Spleen (tissue), 11 donors: ENCODE measurements around the gene JMJD1C. TPM values are rescaled to one million over a fixed set of nuclear protein-coding genes. Genes with fewer than 3 reads are reported as not detected.

Source experiments
- DNase-seq: peaks from one replicate; pipeline ENCODE4 v3.0.0-alpha.2; 2020
- H3K27ac ChIP-seq, 8 donors: fragments of 200-600 bp; sonication (generic) in 7 of 8; 1 replicate in 4 of 8; 2 replicates in 4 of 8; pipeline versions ENCODE4 v1.5.0 to v1.8.0; 2016 to 2021; ENCODE audit warnings: inconsistent platforms in 4 of 8, mild to moderate bottlenecking in 4 of 8, moderate library complexity in 1 of 8
- H3K27me3 ChIP-seq, 7 donors: fragments of 200-600 bp; sonication (generic) in 6 of 7; replicated peaks in 1 of 7; 1 replicate in 4 of 7; 2 replicates in 3 of 7; pipeline versions ENCODE4 v1.5.0 to v1.8.0; 2016 to 2021; ENCODE audit warnings: inconsistent platforms in 3 of 7, mild to moderate bottlenecking in 1 of 7
- H3K36me3 ChIP-seq, 6 donors: fragments of 200-600 bp; sonication (generic) in 5 of 6; 1 replicate in 4 of 6; 2 replicates in 2 of 6; pipeline versions ENCODE4 v1.5.0 to v1.8.0; 2016 to 2021; ENCODE audit warnings: inconsistent platforms in 2 of 6
- H3K4me1 ChIP-seq, 6 donors: fragments of 200-600 bp; sonication (generic) in 5 of 6; 1 replicate in 3 of 6; 2 replicates in 3 of 6; pipeline versions ENCODE4 v1.5.0 to v1.8.0; 2016 to 2021; ENCODE audit warnings: inconsistent platforms in 3 of 6
- H3K4me3 ChIP-seq, 8 donors: fragments of 200-600 bp; sonication (generic) in 7 of 8; 1 replicate in 4 of 8; 2 replicates in 4 of 8; pipeline versions ENCODE4 v1.5.0 to v1.8.0; 2016 to 2021; ENCODE audit warnings: inconsistent platforms in 4 of 8, mild to moderate bottlenecking in 4 of 8, moderate library complexity in 2 of 8
- H3K9me3 ChIP-seq, 8 donors: fragments of 200-600 bp; sonication (generic) in 7 of 8; 1 replicate in 4 of 8; 2 replicates in 4 of 8; pipeline versions ENCODE4 v1.5.0 to v1.8.0; 2016 to 2021; ENCODE audit warnings: inconsistent platforms in 4 of 8
- CTCF ChIP-seq, 11 experiments: fragments of 200-600 bp in 7 of 11; fragments of 450-650 bp in 4 of 11; sonication (generic) in 4 of 11; IDR thresholded peaks in 8 of 11; conservative IDR thresholded peaks in 3 of 11; 1 replicate in 7 of 11; 2 replicates in 4 of 11; pipeline versions ENCODE4 v1.4.0 to v1.8.0; 2016 to 2021; ENCODE audit warnings: antibody characterized with exemption in 11 of 11, inconsistent platforms in 4 of 11, mild to moderate bottlenecking in 1 of 11
- POLR2A ChIP-seq, 3 donors: fragments of 450-650 bp; IDR thresholded peaks; one replicate each; pipeline ENCODE4 v1.5.1; 2017; ENCODE audit warnings: antibody characterized with exemption in 3 of 3, mild to moderate bottlenecking in 1 of 3
- POLR2AphosphoS5 ChIP-seq, 3 donors: sonication (generic); formaldehyde crosslinking; IDR thresholded peaks; one replicate each; pipeline ENCODE4 v1.5.1; 2017; ENCODE audit warnings: antibody characterized with exemption in 3 of 3
- WGBS, 5 donors: extraction: QIAGEN DNeasy Blood & Tissue Kit in 3 of 5; methylation state at CpG; one replicate each; pipeline versions ENCODE4 v1.1.5 to v1.1.7; 2013 to 2018; 5-methylcytosine and 5-hydroxymethylcytosine counted together
- intact Hi-C: fragments of 100-400 bp; cut with DNase I; formaldehyde crosslinking; loops from one replicate; pipeline ENCODE4 v1.15.0; 2023; ENCODE audit warnings: low total_unique reads
- polyA plus RNA-seq, 3 donors: library from polyadenylated mRNA; stranded (reverse); fragments of 200-250 nt; gene quantifications; one replicate each; pipeline ENCODE4 v1.2.1, GENCODE V29; 2013
- total RNA-seq, 7 donors: library from RNA; depleted of rRNA in 3 of 7; stranded (reverse); fragments of >200 nt in 3 of 7; fragmentation: NEBNext Ultra II Directional in 4 of 7; extraction: Animal tissue kit (Norgen Biotek cat#: 25700) in 4 of 7; gene quantifications; one replicate each; pipeline versions ENCODE4 v1.1.0 to v1.2.1, GENCODE V29; 2016 to 2021
- donor health status: healthy with polysubstance abuse.
- donor health status: DM: no; HTN: no; CAD: no; lungs with moderate emphysema.
- donor health status: DM: no; HTN: no; CAD: no.
- donor health status: Bipolar disorder and iron deficiency.
- donor health status: healthy.
- donor health status: DM: no; HTN: no; CAD: no.
- donor health status: DM: yes; HTN: yes; CAD: no.

JMJD1C gene
- total and polyA plus RNA-seq, 10 donors, result 54.3 to 272 (median 137) TPM

GRCh38 chr10:63267414-63268148 is 198.2 kb downstream of the JMJD1C start:
- TF ChIP-seq POLR2A (IDR thresholded peaks at IDR 0.05) (no peak), CTCF (IDR thresholded peaks at IDR 0.05 in 8 of 11, conservative IDR thresholded peaks at IDR 0.05 in 3 of 11) (no peak), POLR2AphosphoS5 (IDR thresholded peaks at IDR 0.05) (peak in 1 of 3 donors; percentile 18)
- Histone ChIP-seq H3K4me3 (peak overlapping the region; percentile 41 to 73 (median 51)), H3K27ac (peak overlapping the region; percentile 93 to 98 (median 97)), H3K4me1 (peaks cover 15 to 62% (median 35%) of the 10 kb centered on the region in 6 donors), H3K27me3 (no peaks in the 10 kb centered on the region), H3K36me3 (no peaks in the 10 kb centered on the region), H3K9me3 (no peaks in the 10 kb centered on the region)
- intact Hi-C loops, result no loop called here
- 0 to 1% (median 0%) methylated on average over 6 of the region's 6 CpGs for WGBS, 5 donors
- DNase-seq, result no peak

- DNase-seq, result no peak
- TF ChIP-seq CTCF (IDR thresholded peaks at IDR 0.05 in 8 of 11, conservative IDR thresholded peaks at IDR 0.05 in 3 of 11) (no peak), POLR2A (IDR thresholded peaks at IDR 0.05) (no peak), POLR2AphosphoS5 (IDR thresholded peaks at IDR 0.05) (no peak)
- no peaks in the 10 kb centered on the region for H3K9me3 ChIP-seq
- WGBS, 5 donors, result 1 to 4% (median 3%) methylated on average over 6 of the region's 6 CpGs
- intact Hi-C loops, result no loop called here
- peak overlapping the region; percentile 93 to 98 (median 97) for H3K27ac ChIP-seq
- H3K4me3 ChIP-seq, result peak overlapping the region; percentile 41 to 73 (median 51)
- no peaks in the 10 kb centered on the region for H3K27me3 ChIP-seq
- H3K4me1 ChIP-seq, result peaks cover 25 to 70% (median 44%) of the 10 kb centered on the region in 6 donors
- H3K36me3 ChIP-seq, result no peaks in the 10 kb centered on the region
Measured at GRCh38 chr10:63266391-63267316, 199.1 kb downstream of the JMJD1C start.

- peaks cover 34 to 75% (median 53%) of the 10 kb centered on the region in 6 donors for H3K4me1 ChIP-seq
- H3K4me3 ChIP-seq, result peak overlapping the region; percentile 41 to 73 (median 51)
- DNase-seq, result no peak
- intact Hi-C loops, result no loop called here
- TF ChIP-seq CTCF (IDR thresholded peaks at IDR 0.05 in 8 of 11, conservative IDR thresholded peaks at IDR 0.05 in 3 of 11), result no peak
- no peak for TF ChIP-seq POLR2A (IDR thresholded peaks at IDR 0.05)
- no peak for TF ChIP-seq POLR2AphosphoS5 (IDR thresholded peaks at IDR 0.05)
- H3K9me3 ChIP-seq, result no peaks in the 10 kb centered on the region
- 3 to 10% (median 6%) methylated on average over 2 of the region's 2 CpGs for WGBS, 5 donors
- no peaks in the 10 kb centered on the region for H3K27me3 ChIP-seq
- H3K36me3 ChIP-seq, result peaks cover 0 to 6% (median 0%) of the 10 kb centered on the region in 6 donors
- peak overlapping the region; percentile 93 to 98 (median 97) for H3K27ac ChIP-seq
Measured at GRCh38 chr10:63265683-63266235, 200.0 kb downstream of the JMJD1C start.
